HG02642 (cell line): Measurements from ENCODE around the gene SCGB3A1.

Experiments
- ATAC-seq: cut with Tn5 transposase; IDR thresholded peaks from one replicate; pipeline ENCODE4 v1.9.1; 2021; ENCODE audit warnings: mild to moderate bottlenecking; ENCODE audit not compliant: unreplicated experiment, poor library complexity

The SCGB3A1 gene

GRCh38 chr5:180607861-180608571 is 16.7 kb upstream of the SCGB3A1 start:
- ATAC-seq = no peak

GRCh38 chr5:180606215-180606785 is 15.0 kb upstream of the SCGB3A1 start:
- ATAC-seq = no peak

- ATAC-seq = no peak
Measured at GRCh38 chr5:180605554-180606214, 14.4 kb upstream of the SCGB3A1 start.

- ATAC-seq = no peak
Measured at GRCh38 chr5:180604271-180604670, 13.0 kb upstream of the SCGB3A1 start.

GRCh38 chr5:180603076-180603594 is 11.8 kb upstream of the SCGB3A1 start:
- no peak for ATAC-seq

- no peak for ATAC-seq
Measured at GRCh38 chr5:180602481-180603075, 11.3 kb upstream of the SCGB3A1 start.

GRCh38 chr5:180601591-180602480 is 10.5 kb upstream of the SCGB3A1 start:
- ATAC-seq = no peak

GRCh38 chr5:180600554-180601041 is 9.3 kb upstream of the SCGB3A1 start:
- no peak for ATAC-seq

GRCh38 chr5:180599981-180600553 is 8.8 kb upstream of the SCGB3A1 start:
- no peak for ATAC-seq

- ATAC-seq = no peak
Measured at GRCh38 chr5:180599590-180599914, 8.3 kb upstream of the SCGB3A1 start.

- ATAC-seq = no peak
Measured at GRCh38 chr5:180598797-180599589, 7.7 kb upstream of the SCGB3A1 start.

GRCh38 chr5:180598316-180598701 is 7.0 kb upstream of the SCGB3A1 start:
- no peak for ATAC-seq

- no peak for ATAC-seq
Measured at GRCh38 chr5:180596668-180597231, 5.5 kb upstream of the SCGB3A1 start.

GRCh38 chr5:180596115-180596667 is 4.9 kb upstream of the SCGB3A1 start:
- no peak for ATAC-seq

GRCh38 chr5:180595381-180596114 is 4.2 kb upstream of the SCGB3A1 start:
- ATAC-seq = no peak

GRCh38 chr5:180595046-180595379 is 3.7 kb upstream of the SCGB3A1 start:
- ATAC-seq = no peak

GRCh38 chr5:180594311-180595045 is 3.2 kb upstream of the SCGB3A1 start:
- ATAC-seq = no peak
